GM11168 (cell line): ENCODE results near the gene RPH3AL.
"Not testable (repeated sequence)": the region's sequence is repeated elsewhere in the genome, so short reads cannot be mapped to it uniquely, and the experiment has no call there.

Experiments
- in situ Hi-C: fragments of 300-500 bp; cut with MboI; formaldehyde crosslinking; loops from one replicate; pipeline ENCODE4 v1.12.0; 2022; ENCODE audit warnings: low sequenced_read_pairs; ENCODE audit not compliant: unreplicated experiment

The RPH3AL gene

DNA sequence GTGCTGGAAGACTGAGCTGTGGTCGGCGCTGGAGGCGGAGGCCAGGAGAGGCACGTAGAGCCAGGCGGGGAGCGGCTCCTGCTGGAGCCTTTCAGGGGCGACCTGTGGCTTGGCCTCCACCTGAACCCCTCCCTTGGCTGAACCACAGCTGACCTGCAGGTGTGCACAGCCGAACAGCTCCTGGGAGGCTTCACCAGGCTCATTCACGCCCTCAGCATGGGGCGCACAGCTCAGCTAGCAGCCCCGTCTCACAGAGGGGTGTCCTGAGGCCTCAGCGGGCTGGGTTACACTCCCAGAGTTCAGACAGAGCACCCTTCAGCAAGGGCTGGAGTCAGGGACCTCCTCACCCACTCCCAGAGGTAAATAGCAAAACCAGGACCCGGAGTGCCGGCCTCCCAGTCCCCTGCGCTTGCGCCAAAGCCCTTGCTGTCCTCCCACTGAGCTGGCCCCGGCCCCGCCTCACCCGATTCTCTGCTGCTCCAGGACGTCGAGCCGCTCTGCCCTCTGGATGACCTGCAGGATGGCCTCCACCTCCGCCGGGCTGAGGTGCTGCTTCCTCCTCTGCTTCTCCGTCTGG, 31.7 kb downstream of the RPH3AL start:
- in situ Hi-C loops = no loop called here

DNA sequence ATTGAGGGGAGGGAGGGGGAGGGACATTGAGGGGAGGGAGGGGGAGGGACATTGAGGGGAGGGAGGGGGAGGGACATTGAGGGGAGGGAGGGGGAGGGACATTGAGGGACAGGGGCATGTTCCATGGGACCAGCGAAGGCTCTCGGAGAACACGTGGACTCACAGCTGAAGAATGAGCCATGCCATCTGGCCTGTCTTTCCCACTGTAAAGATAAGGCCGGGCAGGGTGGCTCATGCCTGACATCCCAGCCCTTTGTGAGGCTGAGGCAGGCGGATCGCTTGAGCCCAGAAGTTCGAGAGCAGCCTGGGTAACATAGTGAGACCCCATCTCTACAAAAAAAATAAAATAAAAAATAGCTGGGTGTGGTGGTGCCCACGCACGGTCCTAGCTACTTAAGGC, 32.5 kb downstream of the RPH3AL start:
- in situ Hi-C loops = no loop called here

DNA sequence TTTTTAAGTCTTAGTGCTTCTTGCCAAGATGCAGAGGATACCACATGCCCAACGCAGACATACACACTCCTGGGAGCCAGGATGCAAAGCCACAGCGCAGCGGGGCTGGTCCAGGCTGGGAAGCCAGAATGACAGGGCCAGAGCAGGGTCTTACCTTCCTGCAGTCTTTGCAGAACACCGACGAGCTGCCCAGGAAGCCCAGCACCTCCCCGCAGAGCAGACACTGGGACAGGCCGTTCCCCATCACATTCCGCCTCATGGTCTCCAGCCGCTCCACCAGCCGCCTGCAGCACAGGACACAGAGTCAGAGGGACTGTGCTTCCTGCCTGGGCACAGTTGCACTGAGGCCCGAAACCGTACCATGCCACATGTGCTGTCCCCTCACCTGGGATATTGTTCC, 33.3 kb downstream of the RPH3AL start:
- in situ Hi-C loops = no loop called here

DNA sequence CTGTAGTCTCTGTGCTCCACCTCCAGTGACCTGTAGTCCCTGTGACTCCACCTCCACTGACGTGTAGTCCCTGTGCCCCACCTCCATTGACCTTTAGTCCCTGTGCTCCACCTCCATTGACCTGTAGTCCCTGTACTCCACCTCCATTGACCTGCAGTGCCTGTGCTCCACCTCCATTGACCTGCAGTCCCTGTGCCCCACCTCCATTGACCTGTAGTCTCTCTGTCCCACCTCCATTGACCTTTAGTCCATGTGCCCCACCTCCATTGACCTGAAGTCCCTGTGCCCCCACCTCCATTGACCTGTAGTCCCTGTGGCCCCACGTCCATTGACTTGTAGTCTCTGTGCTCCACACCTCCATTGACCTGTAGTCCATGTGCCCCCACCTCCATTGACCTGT, 35.5 kb downstream of the RPH3AL start:
- in situ Hi-C loops = not testable (repeated sequence)

DNA sequence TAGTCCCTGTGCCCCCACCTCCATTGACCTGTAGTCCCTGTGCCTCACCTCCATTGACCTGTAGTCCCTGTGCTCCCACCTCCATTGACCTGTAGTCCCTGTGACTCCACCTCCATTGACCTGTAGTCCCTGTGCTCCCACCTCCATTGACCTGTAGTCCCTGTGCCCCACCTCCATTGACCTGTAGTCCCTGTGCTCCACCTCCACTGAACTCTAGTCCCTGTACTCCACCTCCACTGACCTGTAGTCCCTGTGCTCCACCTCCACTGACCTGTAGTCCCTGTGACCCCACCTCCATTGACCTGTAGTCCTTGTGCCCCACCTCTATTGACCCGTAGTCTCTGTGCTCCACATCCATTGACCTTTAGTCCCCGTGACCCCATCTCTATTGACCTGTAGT, 37.2 kb downstream of the RPH3AL start:
- in situ Hi-C loops = not testable (repeated sequence)

DNA sequence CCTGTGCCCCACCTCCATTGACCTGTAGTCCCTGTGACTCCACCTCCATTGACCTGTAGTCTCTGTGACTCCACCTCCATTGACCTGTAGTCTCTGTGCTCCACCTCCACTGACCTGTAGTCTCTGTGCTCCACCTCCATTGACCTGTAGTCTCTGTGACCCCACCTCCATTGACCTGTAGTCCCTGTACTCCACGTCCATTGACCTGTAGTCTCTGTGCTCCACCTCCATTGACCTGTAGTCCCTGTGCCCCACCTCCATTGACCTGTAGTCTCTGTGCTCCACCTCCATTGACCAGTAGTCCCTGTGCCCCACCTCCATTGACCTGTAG, 38.0 kb downstream of the RPH3AL start:
- in situ Hi-C loops = not testable (repeated sequence)

DNA sequence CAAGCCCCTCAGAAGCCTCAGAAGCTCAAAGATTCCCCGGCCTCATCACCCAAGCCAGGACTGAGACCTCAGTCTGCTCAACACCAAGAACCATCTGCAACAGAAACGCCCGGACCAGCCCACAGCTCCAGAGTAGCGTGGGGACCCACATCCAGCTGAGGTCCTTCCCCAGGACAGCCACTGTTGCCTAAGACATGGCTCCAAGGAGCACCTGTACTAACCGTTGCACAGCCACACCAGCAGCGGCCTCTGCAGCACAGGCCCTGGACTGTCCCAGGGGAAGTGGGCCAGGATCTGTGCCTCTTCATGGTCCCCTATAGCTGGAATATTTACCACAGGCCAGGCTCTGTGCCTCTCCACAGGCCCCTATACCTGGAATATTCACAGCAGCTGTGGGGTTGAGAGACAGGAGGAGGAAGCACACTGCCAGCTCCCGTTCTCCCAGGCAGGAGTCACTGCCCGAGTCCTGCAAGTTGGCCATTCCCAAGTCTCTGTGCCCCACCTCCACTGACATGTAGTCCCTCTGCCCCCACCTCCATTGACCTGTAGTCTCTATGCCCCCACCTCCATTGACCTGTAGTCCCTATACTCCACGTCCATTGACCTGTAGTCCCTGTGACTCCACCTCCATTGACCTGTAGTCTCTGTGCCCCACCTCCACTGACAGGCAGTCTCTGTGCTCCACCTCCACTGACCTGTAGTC, 38.5 kb downstream of the RPH3AL start:
- in situ Hi-C loops = no loop called here

DNA sequence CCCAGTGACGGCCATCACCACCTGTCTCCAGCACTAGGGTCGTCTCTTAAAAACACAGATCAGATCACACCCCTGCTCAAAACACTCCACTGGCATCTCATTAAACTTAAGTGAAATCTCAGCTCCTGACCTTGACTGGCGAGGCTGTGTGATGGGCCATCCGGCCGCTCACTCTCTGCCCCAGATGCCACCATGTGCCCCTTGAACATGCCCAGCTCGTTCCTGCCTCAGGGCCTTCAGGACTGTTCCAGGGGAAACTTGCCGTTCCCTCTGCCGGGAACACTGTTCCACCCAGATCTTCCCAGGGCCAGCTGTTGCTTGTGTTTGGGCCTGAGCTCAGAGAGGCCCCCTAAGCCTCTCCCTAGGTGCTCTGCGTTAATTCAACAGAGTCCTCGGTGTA, 39.4 kb downstream of the RPH3AL start:
- in situ Hi-C loops = no loop called here

DNA sequence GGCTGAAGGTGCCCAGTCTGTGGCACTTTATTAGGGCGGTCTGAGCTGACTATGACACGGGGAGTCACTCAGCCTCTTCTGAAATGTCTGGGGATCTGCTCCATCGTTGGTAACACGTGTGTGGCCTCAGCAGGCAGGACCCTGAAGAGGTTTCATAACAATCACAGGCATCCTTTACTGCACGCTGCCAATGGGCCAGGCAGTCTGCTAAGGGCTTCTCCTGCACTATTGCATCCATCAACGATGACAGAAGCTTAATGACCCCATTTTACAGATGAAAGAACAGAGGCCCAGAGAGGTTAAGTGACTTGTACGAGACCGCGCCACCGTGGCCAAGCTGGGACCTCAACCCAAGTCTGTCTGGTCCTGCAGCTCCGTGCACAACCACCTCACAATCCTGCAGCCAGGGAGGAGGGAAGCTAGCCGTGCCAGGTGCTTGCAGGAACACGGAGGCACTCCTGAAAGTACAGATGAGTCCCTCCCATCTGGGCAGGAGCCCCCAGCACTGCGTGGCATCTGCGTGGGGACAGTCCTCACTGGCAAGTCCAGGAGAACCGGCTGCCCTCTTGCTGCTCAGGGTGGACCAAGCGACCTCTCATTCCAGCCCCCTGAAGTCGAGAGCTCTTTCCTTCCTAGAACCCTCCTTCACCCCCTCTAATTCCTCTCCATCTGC, 40.0 kb downstream of the RPH3AL start:
- in situ Hi-C loops = no loop called here

DNA sequence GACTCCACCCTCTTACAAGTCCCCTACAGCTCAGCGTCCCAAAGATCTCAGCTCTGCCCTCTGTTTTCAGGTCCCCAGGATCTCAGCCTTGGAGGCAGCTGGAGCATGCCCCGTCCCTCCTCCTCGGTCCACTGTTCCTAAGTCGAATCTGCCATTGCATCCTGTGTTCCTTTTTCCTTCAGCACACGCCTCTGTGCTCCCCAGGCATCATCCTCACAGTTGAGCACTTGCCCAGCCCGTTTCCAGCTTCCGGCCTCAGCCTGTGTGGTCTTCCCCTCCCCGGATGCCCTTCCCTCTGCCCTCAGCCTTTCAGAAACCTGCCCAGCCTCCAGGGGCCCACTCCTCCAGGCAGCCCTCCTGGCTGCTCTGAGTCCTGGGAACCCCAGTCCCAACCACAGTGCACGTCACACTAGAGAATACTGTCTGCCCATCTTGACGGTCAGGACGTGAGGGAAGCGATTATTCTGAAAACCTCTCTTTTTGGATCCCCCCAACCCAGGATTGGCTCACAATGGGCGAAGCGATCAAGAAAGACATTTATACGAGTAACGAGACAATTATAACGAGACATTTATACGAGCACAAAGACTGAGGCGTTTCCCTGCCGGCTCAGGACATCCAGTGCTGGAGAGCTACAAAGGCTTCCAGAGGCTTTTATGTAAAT, 41.4 kb downstream of the RPH3AL start:
- in situ Hi-C loops = no loop called here

DNA sequence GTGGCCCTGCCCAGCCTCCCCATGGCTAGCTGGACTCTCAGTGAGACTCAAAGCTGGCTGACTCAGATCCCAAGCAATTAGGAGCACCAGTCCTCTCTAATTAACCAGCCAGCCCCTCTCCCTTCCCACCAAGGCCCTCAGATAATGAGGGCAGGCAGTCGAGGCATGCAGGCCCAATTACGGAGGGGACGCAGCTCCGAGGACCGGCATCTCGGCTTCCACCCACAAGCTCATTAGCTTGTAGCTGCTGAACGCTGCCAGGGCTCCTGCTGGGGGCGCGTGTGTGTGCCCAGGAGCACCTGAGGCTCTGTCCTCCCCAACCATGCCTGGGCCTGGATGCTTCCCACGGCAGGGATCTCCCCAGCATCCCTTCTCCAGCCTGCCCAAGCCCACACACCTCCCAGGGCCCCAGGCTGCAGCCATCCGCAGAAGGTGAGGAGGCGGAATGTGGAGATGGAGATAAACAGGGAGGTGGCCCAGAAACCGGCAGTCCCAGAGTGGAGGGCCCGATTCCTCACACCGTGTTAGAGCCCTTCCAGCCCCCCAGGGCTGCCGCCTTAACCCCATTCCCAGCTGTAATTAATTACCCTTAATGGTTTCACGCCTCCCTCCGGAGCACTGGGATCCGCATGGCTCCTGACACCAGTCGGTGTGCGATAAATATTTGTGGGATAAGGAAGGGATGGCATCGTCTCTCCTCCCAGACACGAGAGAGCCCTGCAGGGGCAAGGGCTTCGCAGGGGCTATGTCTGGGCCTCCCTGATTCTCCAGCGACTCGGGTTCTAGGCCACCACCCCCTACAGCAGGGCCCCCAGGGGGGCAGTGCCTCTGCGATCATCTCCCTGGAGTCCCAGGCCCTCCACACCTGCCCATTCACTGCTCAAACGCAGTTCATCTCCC, 42.2 kb downstream of the RPH3AL start:
- in situ Hi-C loops = no loop called here

DNA sequence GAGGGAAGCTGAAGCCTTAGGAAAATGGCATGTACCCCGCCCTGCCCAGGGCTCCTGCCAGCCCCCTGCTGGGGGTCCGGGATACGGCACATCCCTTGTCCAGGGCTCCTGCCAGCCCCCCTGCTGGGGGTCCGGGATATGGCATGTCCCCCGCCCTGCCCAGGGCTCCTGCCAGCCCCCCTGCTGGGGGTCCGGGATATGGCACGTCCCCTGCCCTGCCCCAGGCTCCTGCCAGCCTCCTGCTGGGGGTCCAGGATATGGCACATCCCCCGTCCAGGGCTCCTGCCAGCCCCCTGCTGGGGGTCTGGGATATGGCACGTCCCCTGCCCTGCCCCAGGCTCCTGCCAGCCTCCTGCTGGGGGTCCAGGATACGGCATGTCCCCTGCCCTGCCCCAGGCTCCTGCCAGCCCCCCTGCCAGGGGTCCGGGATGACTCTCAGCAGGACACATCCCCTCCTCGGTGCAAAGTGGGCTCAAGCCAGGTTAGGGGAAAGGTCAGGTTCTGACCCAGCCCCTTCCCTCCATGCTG, 43.2 kb downstream of the RPH3AL start:
- in situ Hi-C loops = no loop called here

DNA sequence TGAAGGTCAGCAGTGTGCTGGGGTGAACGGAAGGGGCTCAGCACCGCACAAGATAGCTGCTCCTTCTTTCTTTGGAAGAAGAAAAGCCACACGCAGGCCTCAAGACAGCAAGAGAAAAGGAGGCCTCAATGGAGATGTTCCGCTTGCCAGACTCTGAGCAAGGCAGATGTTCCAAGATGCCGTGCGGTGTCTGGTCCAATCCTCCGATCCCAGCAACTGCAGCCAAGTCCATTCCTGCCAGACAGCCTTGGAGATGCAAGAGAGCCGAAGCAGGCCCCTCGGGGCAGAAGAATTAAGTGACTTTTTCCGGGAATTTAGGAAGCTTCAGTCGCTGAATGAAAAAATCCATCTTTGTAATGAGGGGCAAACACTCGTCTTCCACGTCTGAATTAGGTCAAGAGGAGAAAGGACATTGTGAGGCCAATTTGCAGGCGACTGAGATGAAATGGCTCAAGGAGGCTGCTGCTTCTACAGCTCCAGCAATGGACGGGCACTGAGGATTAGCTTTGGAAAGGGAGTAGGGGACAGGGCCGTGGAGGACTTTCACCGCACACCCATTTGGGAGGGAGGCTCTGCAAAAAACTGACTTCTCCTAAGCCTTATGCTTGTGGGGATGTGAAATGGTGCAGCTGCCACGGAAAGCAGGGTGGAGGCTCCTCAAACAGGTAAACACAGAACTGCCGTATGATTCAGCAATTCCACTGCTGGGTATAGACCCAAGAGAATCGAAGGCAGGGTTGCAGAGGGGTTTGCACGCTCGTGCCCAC, 44.7 kb downstream of the RPH3AL start:
- in situ Hi-C loops = no loop called here

DNA sequence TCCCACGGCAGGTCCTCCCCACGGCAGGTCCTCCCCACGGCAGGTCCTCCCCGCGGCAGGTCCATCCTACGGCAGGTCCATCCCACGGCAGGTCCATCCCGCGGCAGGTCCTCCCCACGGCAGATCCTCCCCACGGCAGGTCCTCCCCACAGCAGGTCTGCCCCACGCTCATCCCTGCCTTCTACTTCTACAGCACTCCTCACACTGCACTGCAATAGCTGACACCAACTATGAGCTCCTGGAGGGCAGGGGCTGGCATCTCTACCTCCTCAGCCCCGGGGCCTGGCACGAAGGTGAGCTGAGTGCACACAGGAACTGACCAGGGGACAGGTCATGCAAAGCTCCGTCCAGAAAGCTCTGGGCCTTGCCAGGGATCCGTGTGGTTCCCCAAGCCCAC, 45.3 kb downstream of the RPH3AL start:
- in situ Hi-C loops = no loop called here

DNA sequence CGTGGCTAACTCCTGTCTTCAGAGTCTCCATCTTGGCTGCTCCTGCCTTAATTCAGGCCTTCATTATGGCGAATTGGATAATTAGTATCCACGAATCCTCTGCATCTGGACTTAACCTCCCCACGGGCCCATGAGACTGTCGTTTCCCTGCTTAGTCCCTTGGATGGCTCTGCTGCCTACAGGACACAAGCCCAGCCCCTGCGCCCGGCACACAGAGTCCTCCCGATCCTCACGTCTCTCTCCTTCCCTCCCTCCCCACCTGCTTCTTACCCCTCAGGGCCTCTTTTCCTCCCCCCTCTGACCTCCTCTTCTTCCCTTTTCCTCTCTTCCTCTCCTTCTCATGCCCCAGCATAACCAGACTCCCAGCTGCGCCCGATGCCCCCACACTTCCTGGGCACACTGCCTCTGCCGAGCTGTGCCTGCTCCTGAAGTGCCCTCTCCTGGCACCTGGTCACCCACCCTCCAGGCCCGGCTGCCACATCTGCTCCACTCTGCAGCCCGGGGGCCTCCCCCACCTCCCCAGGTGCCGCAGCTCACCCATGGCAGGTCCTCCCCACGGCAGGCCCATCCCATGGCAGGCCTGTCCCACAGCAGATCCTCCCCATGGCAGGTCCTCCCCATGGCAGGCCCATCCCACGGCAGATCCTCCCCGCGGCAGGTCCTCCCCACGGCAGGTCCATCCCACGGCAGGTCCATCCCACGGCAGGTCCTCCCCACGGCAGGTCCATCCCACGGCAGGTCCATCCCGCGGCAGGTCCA, 45.9 kb downstream of the RPH3AL start:
- in situ Hi-C loops = no loop called here

DNA sequence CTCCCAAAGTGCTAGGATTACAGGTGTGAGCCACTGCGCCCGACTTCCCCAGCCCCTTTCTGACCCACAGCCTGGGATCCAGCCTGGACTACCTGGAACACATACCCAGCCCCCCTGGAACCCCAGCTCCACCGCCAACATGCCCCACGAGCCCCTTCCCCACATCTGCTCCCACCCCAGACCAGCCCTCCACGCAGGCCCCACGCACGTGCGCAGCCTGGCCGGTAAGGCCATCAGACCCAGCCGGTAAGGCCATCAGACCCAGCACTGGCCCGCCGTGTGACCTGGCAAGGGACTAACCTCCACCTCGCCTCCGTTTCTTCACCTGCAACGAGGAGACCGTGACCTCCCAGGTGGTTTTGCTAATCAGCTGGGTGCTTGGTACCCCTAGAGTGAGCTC, 46.5 kb downstream of the RPH3AL start:
- in situ Hi-C loops = no loop called here

DNA sequence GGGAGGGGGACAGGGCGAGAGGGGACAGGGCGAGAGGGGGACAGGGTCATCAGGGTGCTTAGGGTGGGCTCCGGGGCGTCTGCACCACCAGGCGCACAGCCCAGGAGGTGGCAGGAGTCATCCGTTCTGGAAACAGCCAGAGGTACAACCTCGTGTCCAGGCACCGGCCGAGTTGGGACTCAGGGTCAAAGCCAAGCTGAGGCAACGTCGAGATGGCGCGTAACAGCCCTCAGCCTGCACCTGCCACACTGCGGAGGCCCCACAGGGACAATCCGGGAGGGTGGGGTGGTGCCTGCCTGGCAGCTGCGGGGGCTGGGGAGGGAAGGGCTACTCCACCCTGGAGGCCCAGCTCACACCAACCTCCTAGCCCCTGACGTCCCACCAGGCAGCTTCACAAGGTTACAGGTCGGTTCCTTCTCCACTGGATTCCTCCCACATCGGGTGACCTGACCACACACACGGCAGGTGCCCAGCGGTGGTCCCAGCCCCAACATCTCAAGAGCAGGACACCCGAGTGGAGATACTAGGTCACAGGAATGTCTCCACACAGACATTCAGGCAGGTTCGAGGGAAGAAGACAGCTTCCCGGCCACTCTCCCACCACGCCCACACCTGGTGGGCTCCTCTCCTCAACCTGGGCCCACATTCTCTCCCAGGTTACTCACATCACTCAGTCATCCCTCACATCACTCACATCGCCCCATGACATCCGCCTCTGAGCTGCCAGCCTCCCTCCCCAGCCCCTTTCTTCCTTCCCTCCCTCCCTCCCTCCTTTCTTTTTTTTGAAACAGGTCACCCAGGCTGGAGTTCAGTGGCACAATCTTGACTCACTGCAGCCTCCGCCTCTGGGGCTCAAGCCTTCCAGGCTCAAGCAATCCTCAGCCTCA, 47.3 kb downstream of the RPH3AL start:
- in situ Hi-C loops = no loop called here

DNA sequence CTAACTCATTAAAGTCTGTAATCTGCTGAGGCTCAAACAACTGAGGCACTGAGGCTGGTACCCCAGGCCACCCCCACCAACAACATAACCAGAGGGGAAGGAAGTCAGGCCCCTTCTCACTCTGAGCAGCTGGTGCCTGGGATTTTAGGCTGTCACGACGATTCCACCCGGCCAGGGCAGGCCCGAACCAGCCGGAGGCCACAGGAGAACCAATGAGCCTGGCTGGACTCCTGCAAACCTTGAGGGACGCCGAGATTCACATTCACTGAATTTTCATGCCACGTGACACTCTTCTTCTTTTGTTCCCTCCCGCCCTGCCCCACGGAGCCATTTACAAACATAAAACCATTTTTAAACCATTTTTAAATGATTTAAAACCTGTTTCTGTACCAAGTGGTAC, 48.1 kb downstream of the RPH3AL start:
- in situ Hi-C loops = no loop called here
